NCI-H526 (cell line): ENCODE measurements around the gene ECD.

Experiments
- DNase-seq, 2 experiments: peaks; one replicate each; lab custom pipeline; 2025; lab: John Stamatoyannopoulos, UW

ECD gene

GRCh38 chr10:73096449-73097304 is 71.1 kb downstream of the ECD start, which contains the start of gene P4HA1:
Gene P4HA1 (minus strand): TSS chr10:73096866. CDS start chr10:73074883, 21,983 bp downstream.
- peak; percentile 84 to 96 for DNase-seq

GRCh38 chr10:73096041-73096448 is 71.8 kb downstream of the ECD start:
- peak; percentile 40 to 70 for DNase-seq

- peak in 1 of 2 experiments; percentile 9 for DNase-seq
Observed at GRCh38 chr10:73095481-73096021, 72.3 kb downstream of the ECD start.

- no peak for DNase-seq
Observed at GRCh38 chr10:73094986-73095480, 72.8 kb downstream of the ECD start.

- DNase-seq: no peak
Observed at GRCh38 chr10:73093922-73094850, 73.6 kb downstream of the ECD start.

GRCh38 chr10:73092830-73093229 is 75.0 kb downstream of the ECD start:
- no peak for DNase-seq

GRCh38 chr10:73088304-73088703 is 79.5 kb downstream of the ECD start:
- no peak for DNase-seq

- DNase-seq: no peak
Observed at GRCh38 chr10:73086816-73087215, 81.0 kb downstream of the ECD start.

- no peak for DNase-seq
Observed at GRCh38 chr10:73084209-73084608, 83.6 kb downstream of the ECD start.
